Thoracic aorta (tissue), 2 donors: ENCODE results near the gene AGRP. TPM values are rescaled to one million over a fixed set of nuclear protein-coding genes. Genes with fewer than 3 reads are reported as not detected.

ENCODE experiments used
- ATAC-seq: fragments of 150-250 bp; one replicate; pipeline ENCODE4 v1.8.0; 2017; ENCODE audit warnings: low read depth; ENCODE audit not compliant: insufficient number of reproducible peaks, low FRiP score
- DNase-seq: peaks from one replicate; pipeline ENCODE4 v3.0.0-alpha.2; 2020; ENCODE audit warnings: low spot score
- H3K27ac ChIP-seq, 2 donors: fragments of 200-600 bp; sonication (generic); 1 replicate in 1 of 2; 2 replicates in 1 of 2; pipeline ENCODE4 v1.5.1; 2016; ENCODE audit warnings: mild to moderate bottlenecking in 2 of 2, moderate library complexity in 2 of 2
- H3K27me3 ChIP-seq: fragments of 200-600 bp; sonication (generic); replicated peaks from 2 replicates; pipeline ENCODE4 v1.6.0; 2016; ENCODE audit warnings: mild to moderate bottlenecking; ENCODE audit not compliant: insufficient read depth
- H3K36me3 ChIP-seq: fragments of 200-600 bp; sonication (generic); one replicate; pipeline ENCODE4 v1.5.1; 2016
- H3K4me1 ChIP-seq, 2 donors: fragments of 200-600 bp; sonication (generic); 1 replicate in 1 of 2; 2 replicates in 1 of 2; pipeline versions ENCODE4 v1.5.1 to v1.6.0; 2016; ENCODE audit warnings: low read depth in 2 of 2, mild to moderate bottlenecking in 1 of 2; ENCODE audit not compliant: control insufficient read depth in 1 of 2
- H3K4me3 ChIP-seq: fragments of 200-600 bp; sonication (generic); 2 replicates; pipeline ENCODE4 v1.5.1; 2016; ENCODE audit warnings: mild to moderate bottlenecking
- H3K9me3 ChIP-seq: fragments of 200-600 bp; sonication (generic); 2 replicates; pipeline ENCODE4 v1.5.1; 2016
- CTCF ChIP-seq: fragments of 200-600 bp; sonication (generic); IDR thresholded peaks from one replicate; pipeline ENCODE4 v1.5.1; 2019; ENCODE audit warnings: antibody characterized with exemption
- total RNA-seq, 2 donors: library from RNA; depleted of rRNA; stranded (reverse); fragments of >200 nt; gene quantifications; one replicate each; pipeline versions ENCODE4 v1.1.0 to v1.2.3, GENCODE V29; 2016

The AGRP gene
- total RNA-seq, 2 donors from 2014 or later = not detected

GRCh38 chr16:67445126-67445426 lies 38.3 kb downstream of the AGRP start:
- no peak for TF ChIP-seq CTCF
- Histone ChIP-seq H3K36me3 (peaks cover 18% of the 10 kb centered on the region), H3K27me3 (no peaks in the 10 kb centered on the region), H3K4me3 (no peak overlapping the region), H3K9me3 (no peaks in the 10 kb centered on the region), H3K4me1 (peaks cover 0 to 47% of the 10 kb centered on the region in 2 donors), H3K27ac (no peak overlapping the region)
- no peak for ATAC-seq
- DNase-seq = no peak

- Histone ChIP-seq H3K36me3 (peaks cover 19% of the 10 kb centered on the region), H3K4me3 (no peak overlapping the region), H3K4me1 (peaks cover 0 to 41% of the 10 kb centered on the region in 2 donors), H3K27ac (no peak overlapping the region), H3K9me3 (no peaks in the 10 kb centered on the region), H3K27me3 (no peaks in the 10 kb centered on the region)
- no peak for TF ChIP-seq CTCF
- no peak for DNase-seq
- ATAC-seq = no peak
Observed at GRCh38 chr16:67444259-67445125, 38.9 kb downstream of the AGRP start.

- Histone ChIP-seq H3K27me3 (no peaks in the 10 kb centered on the region), H3K4me1 (peaks cover 0 to 36% of the 10 kb centered on the region in 2 donors), H3K4me3 (no peak overlapping the region), H3K9me3 (no peaks in the 10 kb centered on the region), H3K27ac (no peak overlapping the region), H3K36me3 (peaks cover 29% of the 10 kb centered on the region)
- no peak for TF ChIP-seq CTCF
- no peak for ATAC-seq
- no peak for DNase-seq
Observed at GRCh38 chr16:67443265-67443664, 40.1 kb downstream of the AGRP start.

DNA sequence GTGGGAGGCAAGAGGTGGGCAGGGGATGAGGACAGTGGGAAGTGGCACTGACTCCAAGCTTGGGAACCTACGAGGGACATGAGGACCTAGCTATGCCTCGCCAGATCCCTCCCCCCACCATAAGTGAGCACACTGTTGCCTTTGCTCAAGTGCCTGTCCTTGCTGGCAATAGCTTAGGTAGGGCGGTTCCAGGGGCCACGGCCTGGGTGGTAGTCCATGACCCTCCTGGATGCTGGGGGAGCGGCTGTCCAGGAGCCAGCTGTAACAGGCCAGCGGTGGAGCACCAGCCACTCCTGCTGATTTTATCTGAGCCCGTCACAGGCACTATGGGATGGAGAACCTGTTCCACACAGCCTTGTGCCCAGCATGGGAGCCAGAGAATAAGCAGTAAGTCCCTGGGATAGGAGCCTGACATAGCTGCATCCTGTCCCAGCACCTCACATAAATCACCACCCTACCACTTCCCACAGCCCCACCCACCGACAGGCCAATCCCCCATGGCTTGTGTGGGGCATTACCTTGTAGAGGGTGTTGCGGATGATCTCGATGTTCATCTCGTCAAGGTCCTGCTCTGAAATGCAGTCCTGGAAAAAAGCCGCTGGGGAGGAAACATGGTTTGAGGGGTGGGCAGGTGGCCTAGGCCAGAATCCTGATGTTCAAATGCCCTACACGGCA lies 40.6 kb downstream of the AGRP start:
- Histone ChIP-seq H3K27ac (no peak overlapping the region), H3K4me1 (peaks cover 0 to 36% of the 10 kb centered on the region in 2 donors), H3K36me3 (peaks cover 34% of the 10 kb centered on the region), H3K4me3 (no peak overlapping the region), H3K9me3 (no peaks in the 10 kb centered on the region), H3K27me3 (no peaks in the 10 kb centered on the region)
- TF ChIP-seq CTCF = no peak
- no peak for ATAC-seq
- no peak for DNase-seq

GRCh38 chr16:67441907-67442306 lies 41.4 kb downstream of the AGRP start:
- H3K4me1 ChIP-seq = peaks cover 0 to 36% of the 10 kb centered on the region in 2 donors
- no peak for TF ChIP-seq CTCF
- no peaks in the 10 kb centered on the region for H3K27me3 ChIP-seq
- ATAC-seq (no peak), DNase-seq (no peak)
- no peak overlapping the region for H3K4me3 ChIP-seq
- H3K27ac ChIP-seq = no peak overlapping the region
- H3K9me3 ChIP-seq = no peaks in the 10 kb centered on the region
- H3K36me3 ChIP-seq = peaks cover 41% of the 10 kb centered on the region
